ENCODE measurements around the gene SAT2. TPM values are rescaled to one million over a fixed set of nuclear protein-coding genes. Genes with fewer than 3 reads are reported as not detected.

The SAT2 gene
- total and polyA plus RNA-seq, 2 experiments from 2014 or later, result 56.7 to 69.4 TPM

GRCh38 chr17:7667656-7668406 is 40.2 kb upstream of the SAT2 start:
- H3F3A ChIP-seq (replicated peaks; ENCODE audit: low read depth), result peaks cover 10% of the 10 kb centered on the region; the same call in 1 of the 2 replicates
- peaks cover 5% of the 10 kb centered on the region; the same call in 1 of the 3 replicates for H3K4me1 Mint-ChIP-seq
- H3K9me2 ChIP-seq (ENCODE audit: insufficient read depth), result no peaks in the 10 kb centered on the region
- H3K4me1 ChIP-seq (ENCODE audit: insufficient read depth), result peaks cover 6% of the 10 kb centered on the region; the same call in 1 of the 2 replicates
- no peak overlapping the region for H3K4me3 ChIP-seq
- DNase-seq (ENCODE audit: low spot score) (no peak), ATAC-seq (peak; percentile 66)
- H3K4me2 ChIP-seq, result no peak overlapping the region
- peaks cover 41% of the 10 kb centered on the region for H3K36me3 ChIP-seq (ENCODE audit: insufficient read depth)
- peaks cover 5% of the 10 kb centered on the region for H3K27me3 Mint-ChIP-seq (ENCODE audit: insufficient read depth, low read depth, poor library complexity)
- no peak overlapping the region; the same call in 2 of the 3 replicates for H3K4me3 Mint-ChIP-seq
- peaks cover 8% of the 10 kb centered on the region for H4K20me1 ChIP-seq (replicated peaks; ENCODE audit: insufficient read depth)
- H3K27ac Mint-ChIP-seq, result no peak overlapping the region
- H3K79me2 ChIP-seq (replicated peaks; ENCODE audit: insufficient read depth), result no peaks in the 10 kb centered on the region
- no peaks in the 10 kb centered on the region for H3K9me3 Mint-ChIP-seq
- H2AFZ ChIP-seq, result no peak overlapping the region
- no peaks in the 10 kb centered on the region for H3K27me3 ChIP-seq (ENCODE audit: insufficient read depth)
- H3K27ac ChIP-seq (ENCODE audit: low read depth), result no peak overlapping the region
- H3K36me3 Mint-ChIP-seq (ENCODE audit: low read depth), result peaks cover 59% of the 10 kb centered on the region
- TF ChIP-seq STAT1 (IDR thresholded peaks at IDR 0.05; ENCODE audit: unreplicated experiment), result no peak
- TF ChIP-seq JUNB (IDR thresholded peaks at IDR 0.05; ENCODE audit: unreplicated experiment), result no peak
- TF ChIP-seq ZNF331 (CRISPR knock-in tag; IDR thresholded peaks at IDR 0.05; ENCODE audit: low read depth), result no peak
- TF ChIP-seq ZNF114 (CRISPR knock-in tag; IDR thresholded peaks at IDR 0.05), result no peak
- TF ChIP-seq, protein P1, sequence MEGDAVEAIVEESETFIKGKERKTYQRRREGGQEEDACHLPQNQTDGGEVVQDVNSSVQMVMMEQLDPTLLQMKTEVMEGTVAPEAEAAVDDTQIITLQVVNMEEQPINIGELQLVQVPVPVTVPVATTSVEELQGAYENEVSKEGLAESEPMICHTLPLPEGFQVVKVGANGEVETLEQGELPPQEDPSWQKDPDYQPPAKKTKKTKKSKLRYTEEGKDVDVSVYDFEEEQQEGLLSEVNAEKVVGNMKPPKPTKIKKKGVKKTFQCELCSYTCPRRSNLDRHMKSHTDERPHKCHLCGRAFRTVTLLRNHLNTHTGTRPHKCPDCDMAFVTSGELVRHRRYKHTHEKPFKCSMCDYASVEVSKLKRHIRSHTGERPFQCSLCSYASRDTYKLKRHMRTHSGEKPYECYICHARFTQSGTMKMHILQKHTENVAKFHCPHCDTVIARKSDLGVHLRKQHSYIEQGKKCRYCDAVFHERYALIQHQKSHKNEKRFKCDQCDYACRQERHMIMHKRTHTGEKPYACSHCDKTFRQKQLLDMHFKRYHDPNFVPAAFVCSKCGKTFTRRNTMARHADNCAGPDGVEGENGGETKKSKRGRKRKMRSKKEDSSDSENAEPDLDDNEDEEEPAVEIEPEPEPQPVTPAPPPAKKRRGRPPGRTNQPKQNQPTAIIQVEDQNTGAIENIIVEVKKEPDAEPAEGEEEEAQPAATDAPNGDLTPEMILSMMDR (conservative IDR thresholded peaks at IDR 0.05; ENCODE audit: low read depth in 2 of 2), result no peak
- no peak for TF ChIP-seq POLR2AphosphoS5 (IDR thresholded peaks at IDR 0.05; ENCODE audit: low read depth)
- no peak for TF ChIP-seq NANOG (IDR thresholded peaks at IDR 0.05; ENCODE audit: borderline replicate concordance)
- no peak for TF ChIP-seq EZH2 (IDR thresholded peaks at IDR 0.05; ENCODE audit: low read depth, unreplicated experiment)
- TF ChIP-seq, protein P2, sequence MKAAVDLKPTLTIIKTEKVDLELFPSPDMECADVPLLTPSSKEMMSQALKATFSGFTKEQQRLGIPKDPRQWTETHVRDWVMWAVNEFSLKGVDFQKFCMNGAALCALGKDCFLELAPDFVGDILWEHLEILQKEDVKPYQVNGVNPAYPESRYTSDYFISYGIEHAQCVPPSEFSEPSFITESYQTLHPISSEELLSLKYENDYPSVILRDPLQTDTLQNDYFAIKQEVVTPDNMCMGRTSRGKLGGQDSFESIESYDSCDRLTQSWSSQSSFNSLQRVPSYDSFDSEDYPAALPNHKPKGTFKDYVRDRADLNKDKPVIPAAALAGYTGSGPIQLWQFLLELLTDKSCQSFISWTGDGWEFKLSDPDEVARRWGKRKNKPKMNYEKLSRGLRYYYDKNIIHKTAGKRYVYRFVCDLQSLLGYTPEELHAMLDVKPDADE (IDR thresholded peaks at IDR 0.05), result no peak
- TF ChIP-seq, protein P3, sequence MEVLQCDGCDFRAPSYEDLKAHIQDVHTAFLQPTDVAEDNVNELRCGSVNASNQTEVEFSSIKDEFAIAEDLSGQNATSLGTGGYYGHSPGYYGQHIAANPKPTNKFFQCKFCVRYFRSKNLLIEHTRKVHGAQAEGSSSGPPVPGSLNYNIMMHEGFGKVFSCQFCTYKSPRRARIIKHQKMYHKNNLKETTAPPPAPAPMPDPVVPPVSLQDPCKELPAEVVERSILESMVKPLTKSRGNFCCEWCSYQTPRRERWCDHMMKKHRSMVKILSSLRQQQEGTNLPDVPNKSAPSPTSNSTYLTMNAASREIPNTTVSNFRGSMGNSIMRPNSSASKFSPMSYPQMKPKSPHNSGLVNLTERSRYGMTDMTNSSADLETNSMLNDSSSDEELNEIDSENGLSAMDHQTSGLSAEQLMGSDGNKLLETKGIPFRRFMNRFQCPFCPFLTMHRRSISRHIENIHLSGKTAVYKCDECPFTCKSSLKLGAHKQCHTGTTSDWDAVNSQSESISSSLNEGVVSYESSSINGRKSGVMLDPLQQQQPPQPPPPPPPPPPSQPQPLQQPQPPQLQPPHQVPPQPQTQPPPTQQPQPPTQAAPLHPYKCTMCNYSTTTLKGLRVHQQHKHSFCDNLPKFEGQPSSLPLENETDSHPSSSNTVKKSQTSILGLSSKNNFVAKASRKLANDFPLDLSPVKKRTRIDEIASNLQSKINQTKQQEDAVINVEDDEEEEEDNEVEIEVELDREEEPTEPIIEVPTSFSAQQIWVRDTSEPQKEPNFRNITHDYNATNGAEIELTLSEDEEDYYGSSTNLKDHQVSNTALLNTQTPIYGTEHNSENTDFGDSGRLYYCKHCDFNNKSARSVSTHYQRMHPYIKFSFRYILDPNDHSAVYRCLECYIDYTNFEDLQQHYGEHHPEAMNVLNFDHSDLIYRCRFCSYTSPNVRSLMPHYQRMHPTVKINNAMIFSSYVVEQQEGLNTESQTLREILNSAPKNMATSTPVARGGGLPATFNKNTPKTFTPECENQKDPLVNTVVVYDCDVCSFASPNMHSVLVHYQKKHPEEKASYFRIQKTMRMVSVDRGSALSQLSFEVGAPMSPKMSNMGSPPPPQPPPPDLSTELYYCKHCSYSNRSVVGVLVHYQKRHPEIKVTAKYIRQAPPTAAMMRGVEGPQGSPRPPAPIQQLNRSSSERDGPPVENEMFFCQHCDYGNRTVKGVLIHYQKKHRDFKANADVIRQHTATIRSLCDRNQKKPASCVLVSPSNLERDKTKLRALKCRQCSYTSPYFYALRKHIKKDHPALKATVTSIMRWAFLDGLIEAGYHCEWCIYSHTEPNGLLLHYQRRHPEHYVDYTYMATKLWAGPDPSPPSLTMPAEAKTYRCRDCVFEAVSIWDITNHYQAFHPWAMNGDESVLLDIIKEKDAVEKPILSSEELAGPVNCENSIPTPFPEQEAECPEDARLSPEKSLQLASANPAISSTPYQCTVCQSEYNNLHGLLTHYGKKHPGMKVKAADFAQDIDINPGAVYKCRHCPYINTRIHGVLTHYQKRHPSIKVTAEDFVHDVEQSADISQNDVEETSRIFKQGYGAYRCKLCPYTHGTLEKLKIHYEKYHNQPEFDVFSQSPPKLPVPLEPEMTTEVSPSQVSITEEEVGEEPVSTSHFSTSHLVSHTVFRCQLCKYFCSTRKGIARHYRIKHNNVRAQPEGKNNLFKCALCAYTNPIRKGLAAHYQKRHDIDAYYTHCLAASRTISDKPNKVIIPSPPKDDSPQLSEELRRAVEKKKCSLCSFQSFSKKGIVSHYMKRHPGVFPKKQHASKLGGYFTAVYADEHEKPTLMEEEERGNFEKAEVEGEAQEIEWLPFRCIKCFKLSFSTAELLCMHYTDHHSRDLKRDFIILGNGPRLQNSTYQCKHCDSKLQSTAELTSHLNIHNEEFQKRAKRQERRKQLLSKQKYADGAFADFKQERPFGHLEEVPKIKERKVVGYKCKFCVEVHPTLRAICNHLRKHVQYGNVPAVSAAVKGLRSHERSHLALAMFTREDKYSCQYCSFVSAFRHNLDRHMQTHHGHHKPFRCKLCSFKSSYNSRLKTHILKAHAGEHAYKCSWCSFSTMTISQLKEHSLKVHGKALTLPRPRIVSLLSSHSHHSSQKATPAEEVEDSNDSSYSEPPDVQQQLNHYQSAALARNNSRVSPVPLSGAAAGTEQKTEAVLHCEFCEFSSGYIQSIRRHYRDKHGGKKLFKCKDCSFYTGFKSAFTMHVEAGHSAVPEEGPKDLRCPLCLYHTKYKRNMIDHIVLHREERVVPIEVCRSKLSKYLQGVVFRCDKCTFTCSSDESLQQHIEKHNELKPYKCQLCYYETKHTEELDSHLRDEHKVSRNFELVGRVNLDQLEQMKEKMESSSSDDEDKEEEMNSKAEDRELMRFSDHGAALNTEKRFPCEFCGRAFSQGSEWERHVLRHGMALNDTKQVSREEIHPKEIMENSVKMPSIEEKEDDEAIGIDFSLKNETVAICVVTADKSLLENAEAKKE (CRISPR knock-in tag; IDR thresholded peaks at IDR 0.05), result no peak
- TF ChIP-seq, protein P4, sequence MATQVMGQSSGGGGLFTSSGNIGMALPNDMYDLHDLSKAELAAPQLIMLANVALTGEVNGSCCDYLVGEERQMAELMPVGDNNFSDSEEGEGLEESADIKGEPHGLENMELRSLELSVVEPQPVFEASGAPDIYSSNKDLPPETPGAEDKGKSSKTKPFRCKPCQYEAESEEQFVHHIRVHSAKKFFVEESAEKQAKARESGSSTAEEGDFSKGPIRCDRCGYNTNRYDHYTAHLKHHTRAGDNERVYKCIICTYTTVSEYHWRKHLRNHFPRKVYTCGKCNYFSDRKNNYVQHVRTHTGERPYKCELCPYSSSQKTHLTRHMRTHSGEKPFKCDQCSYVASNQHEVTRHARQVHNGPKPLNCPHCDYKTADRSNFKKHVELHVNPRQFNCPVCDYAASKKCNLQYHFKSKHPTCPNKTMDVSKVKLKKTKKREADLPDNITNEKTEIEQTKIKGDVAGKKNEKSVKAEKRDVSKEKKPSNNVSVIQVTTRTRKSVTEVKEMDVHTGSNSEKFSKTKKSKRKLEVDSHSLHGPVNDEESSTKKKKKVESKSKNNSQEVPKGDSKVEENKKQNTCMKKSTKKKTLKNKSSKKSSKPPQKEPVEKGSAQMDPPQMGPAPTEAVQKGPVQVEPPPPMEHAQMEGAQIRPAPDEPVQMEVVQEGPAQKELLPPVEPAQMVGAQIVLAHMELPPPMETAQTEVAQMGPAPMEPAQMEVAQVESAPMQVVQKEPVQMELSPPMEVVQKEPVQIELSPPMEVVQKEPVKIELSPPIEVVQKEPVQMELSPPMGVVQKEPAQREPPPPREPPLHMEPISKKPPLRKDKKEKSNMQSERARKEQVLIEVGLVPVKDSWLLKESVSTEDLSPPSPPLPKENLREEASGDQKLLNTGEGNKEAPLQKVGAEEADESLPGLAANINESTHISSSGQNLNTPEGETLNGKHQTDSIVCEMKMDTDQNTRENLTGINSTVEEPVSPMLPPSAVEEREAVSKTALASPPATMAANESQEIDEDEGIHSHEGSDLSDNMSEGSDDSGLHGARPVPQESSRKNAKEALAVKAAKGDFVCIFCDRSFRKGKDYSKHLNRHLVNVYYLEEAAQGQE (IDR thresholded peaks at IDR 0.05; ENCODE audit: unreplicated experiment), result no peak
- TF ChIP-seq EZH2phosphoT487 (IDR thresholded peaks at IDR 0.05; ENCODE audit: unreplicated experiment), result no peak

Measured in GM23338 (cell line).